SK-N-SH (cell line): Measurements from ENCODE around the gene SPDEF. TPM values are rescaled to one million over a fixed set of nuclear protein-coding genes. Genes with fewer than 3 reads are reported as not detected.

ENCODE experiments used
- CTCF ChIA-PET: fragments of 300-600, 350-600 bp; formaldehyde crosslinking; extraction: SDS; loops from one replicate; lab custom pipeline; 2021; lab: Yijun Ruan, JAX
- POLR2A ChIA-PET: fragments of 350-600 bp; sonication (Branson Sonifier 250); formaldehyde crosslinking; extraction: SDS; loops from one replicate; lab custom pipeline; 2020; ENCODE audit warnings: antibody characterized with exemption, inconsistent platforms; lab: Yijun Ruan, JAX
- DNase-seq: peaks from one replicate; pipeline ENCODE4 v3.0.0; 2012
- H2AFZ ChIP-seq: fragments of 200-600 bp; sonication (generic); 2 replicates; pipeline ENCODE4 v1.8.1; 2016; ENCODE audit warnings: antibody characterized with exemption, mild to moderate bottlenecking, low read depth
- H3F3A ChIP-seq: fragments of 200-600 bp; sonication (generic); replicated peaks from 2 replicates; pipeline ENCODE3; 2016; ENCODE audit warnings: antibody characterized with exemption, mild to moderate bottlenecking; ENCODE audit not compliant: insufficient read depth
- H3K27ac ChIP-seq, 2 experiments: fragments of 200-500 bp in 1 of 2; fragments of 200-600 bp in 1 of 2; sonication (Bioruptor generic) in 1 of 2; sonication (generic), shearing (Covaris generic) in 1 of 2; 2 replicates each; pipeline versions ENCODE4 v1.5.1 to v1.6.1; 2014 to 2016; ENCODE audit warnings: low read depth in 2 of 2, inconsistent platforms in 1 of 2, low read length in 1 of 2, mild to moderate bottlenecking in 1 of 2, mixed read lengths in 1 of 2
- H3K27me3 ChIP-seq: fragments of 200-600 bp; sonication (generic), shearing (Covaris generic); 2 replicates; pipeline ENCODE4 v1.6.1; 2016; ENCODE audit warnings: mixed run types; ENCODE audit not compliant: insufficient read depth
- H3K36me3 ChIP-seq, 2 experiments: fragments of 200-500 bp in 1 of 2; fragments of 200-600 bp in 1 of 2; sonication (Bioruptor generic) in 1 of 2; sonication (generic) in 1 of 2; replicated peaks in 1 of 2; 2 replicates each; pipeline versions ENCODE3 to v1.5.1; 2014 to 2016; ENCODE audit warnings: low read length in 1 of 2, mild to moderate bottlenecking in 1 of 2; ENCODE audit not compliant: insufficient read depth in 2 of 2, control insufficient read depth in 1 of 2
- H3K4me1 ChIP-seq, 2 experiments: fragments of 200-500 bp in 1 of 2; fragments of 200-600 bp in 1 of 2; sonication (Bioruptor generic) in 1 of 2; sonication (generic), shearing (Covaris generic) in 1 of 2; 2 replicates each; pipeline versions ENCODE4 v1.5.1 to v1.6.1; 2014 to 2016; ENCODE audit warnings: low read depth in 1 of 2, low read length in 1 of 2, mixed run types in 1 of 2; ENCODE audit not compliant: insufficient read depth in 2 of 2, control insufficient read depth in 1 of 2
- H3K4me2 ChIP-seq: fragments of 200-600 bp; sonication (generic), shearing (Covaris generic); 2 replicates; pipeline ENCODE4 v1.6.1; 2017; ENCODE audit warnings: mixed run types
- H3K4me3 ChIP-seq, 2 experiments: fragments of 200-500 bp in 1 of 2; fragments of 200-600 bp in 1 of 2; sonication (Bioruptor generic) in 1 of 2; sonication (generic), shearing (Covaris generic) in 1 of 2; 2 replicates each; pipeline versions ENCODE4 v1.5.1 to v1.8.1; 2014 to 2016; ENCODE audit warnings: low read depth in 2 of 2, inconsistent platforms in 1 of 2, low read length in 1 of 2, mild to moderate bottlenecking in 1 of 2, mixed read lengths in 1 of 2, moderate library complexity in 1 of 2
- H3K79me2 ChIP-seq: fragments of 200-600 bp; sonication (generic); 2 replicates; pipeline ENCODE4 v1.8.1; 2017; ENCODE audit warnings: mild to moderate bottlenecking; ENCODE audit not compliant: insufficient read depth
- H3K9ac ChIP-seq: fragments of 200-600 bp; sonication (generic); 2 replicates; pipeline ENCODE4 v1.6.1; 2017; ENCODE audit warnings: mixed run types
- H3K9me2 ChIP-seq: fragments of 200-600 bp; sonication (generic); 2 replicates; pipeline ENCODE4 v1.6.1; 2017; ENCODE audit warnings: mixed run types
- H3K9me3 ChIP-seq: fragments of 200-600 bp; sonication (generic); 2 replicates; pipeline ENCODE4 v1.6.1; 2017; ENCODE audit warnings: mixed run types, mild to moderate bottlenecking, moderate library complexity
- H4K20me1 ChIP-seq: fragments of 200-600 bp; sonication (generic); 2 replicates; pipeline ENCODE4 v1.6.1; 2017; ENCODE audit warnings: mild to moderate bottlenecking, mixed run types; ENCODE audit not compliant: insufficient read depth
- CTCF ChIP-seq: fragments of 200-600 bp; sonication (generic); IDR thresholded peaks from 2 replicates; pipeline ENCODE4 v1.6.1; 2017; ENCODE audit warnings: antibody characterized with exemption, mild to moderate bottlenecking, moderate library complexity
- ELF1 ChIP-seq: IDR thresholded peaks from 2 replicates; pipeline ENCODE4 v1.4.0; 2012
- EP300 ChIP-seq, 2 experiments: IDR thresholded peaks; 2 replicates each; pipeline versions ENCODE4 v1.4.0 to v1.6.1; 2012; ENCODE audit warnings: borderline replicate concordance in 1 of 2, low read depth in 1 of 2, low read length in 1 of 2
- FOSL2 ChIP-seq: IDR thresholded peaks from 2 replicates; pipeline ENCODE4 v1.4.0; 2012; ENCODE audit warnings: low read depth, mild to moderate bottlenecking, moderate library complexity, borderline replicate concordance
- FOXM1 ChIP-seq: IDR thresholded peaks from 2 replicates; pipeline ENCODE4 v1.4.0; 2012; ENCODE audit warnings: low read depth, mild to moderate bottlenecking
- IRF3 ChIP-seq: fragments of 150-350 bp; IDR thresholded peaks from 2 replicates; pipeline ENCODE4 v1.6.1; 2016; ENCODE audit warnings: mild to moderate bottlenecking, low read depth, low read length
- JUND ChIP-seq: IDR thresholded peaks from 2 replicates; pipeline ENCODE4 v1.4.0; 2012
- MXI1 ChIP-seq: IDR thresholded peaks from 2 replicates; pipeline ENCODE4 v1.6.1; 2012; ENCODE audit warnings: mild to moderate bottlenecking, low read depth, low read length, improper control_type of control experiment
- POLR2AphosphoS5 ChIP-seq: IDR thresholded peaks from 2 replicates; pipeline ENCODE4 v1.6.1; 2012; ENCODE audit warnings: low read depth, low read length
- REST ChIP-seq: IDR thresholded peaks from 2 replicates; pipeline ENCODE4 v1.6.1; 2012; ENCODE audit warnings: mild to moderate bottlenecking, low read depth, low read length, moderate library complexity
- RXRA ChIP-seq: IDR thresholded peaks from 2 replicates; pipeline ENCODE4 v1.4.0; 2012; ENCODE audit warnings: low read depth, mild to moderate bottlenecking, borderline replicate concordance
- TAF1 ChIP-seq: IDR thresholded peaks from 2 replicates; pipeline ENCODE4 v1.6.1; 2012; ENCODE audit warnings: low read depth, mild to moderate bottlenecking, low read length, moderate library complexity, borderline replicate concordance
- TEAD4 ChIP-seq: IDR thresholded peaks from 2 replicates; pipeline ENCODE4 v1.4.0; 2012; ENCODE audit warnings: mild to moderate bottlenecking, borderline replicate concordance; ENCODE audit not compliant: insufficient read depth
- USF2 ChIP-seq: fragments of 150-350 bp; IDR thresholded peaks from 2 replicates; pipeline ENCODE4 v1.6.1; 2017; ENCODE audit warnings: antibody characterized with exemption, low read length, low read depth, borderline replicate concordance
- YY1 ChIP-seq: IDR thresholded peaks from 2 replicates; pipeline ENCODE4 v1.4.0; 2012; ENCODE audit warnings: low read depth, mild to moderate bottlenecking
- ZBTB33 ChIP-seq: IDR thresholded peaks from 2 replicates; pipeline ENCODE4 v1.4.0; 2012; ENCODE audit warnings: low read depth, borderline replicate concordance
- WGBS: methylation state at CpG from one replicate; pipeline ENCODE4 v1.1.6; 2017; ENCODE audit warnings: low lambda C conversion rate; 5-methylcytosine and 5-hydroxymethylcytosine counted together
- polyA plus RNA-seq, 3 experiments: library from polyadenylated mRNA; depleted of rRNA; stranded (reverse); fragments of >200 nt; gene quantifications; 2 replicates each; pipeline ENCODE4 v1.2.3, GENCODE V29; 2012

The SPDEF gene
- polyA plus RNA-seq, 1 of the 3 experiments (the other 2 are of a cell fraction): 0.10 TPM

GRCh38 chr6:34547701-34548644 is 8.2 kb downstream of the SPDEF start:
- Histone ChIP-seq H2AFZ (no peak overlapping the region), H3K4me3 (no peak overlapping the region), H3K27me3 (no peaks in the 10 kb centered on the region), H4K20me1 (no peaks in the 10 kb centered on the region), H3K36me3 (no peaks in the 10 kb centered on the region), H3K9me3 (no peaks in the 10 kb centered on the region), H3F3A (no peaks in the 10 kb centered on the region), H3K79me2 (no peaks in the 10 kb centered on the region), H3K4me1 (peaks cover 6 to 19% of the 10 kb centered on the region in 2 experiments; a peak in 1 of 4 replicates), H3K9ac (no peak overlapping the region), H3K4me2 (no peak overlapping the region), H3K9me2 (no peaks in the 10 kb centered on the region), H3K27ac (no peak overlapping the region)
- 90% methylated on average over 7 of the region's 11 CpGs for whole genome bisulfite sequencing
- ChIA-PET POLR2A (no interaction called here), CTCF (interaction anchor here (0.8 to 1.9 kb wide), 2 partner anchors 13 to 21 kb away, joined by 3 to 6 read pairs; no protein-coding TSS in a partner anchor)
- no peak for DNase-seq
- TF ChIP-seq ZBTB33 (no peak), CTCF (no peak), POLR2AphosphoS5 (no peak), FOSL2 (no peak), RXRA (no peak), REST (no peak), ELF1 (no peak), YY1 (no peak), TAF1 (no peak), MXI1 (no peak), TEAD4 (no peak), FOXM1 (no peak), USF2 (no peak), JUND (no peak), IRF3 (no peak), EP300 (IDR thresholded peaks at IDR 0.05; ENCODE audit: borderline replicate concordance in 1 of 2, low read depth in 1 of 2, low read length in 1 of 2) (no peak)
